Activated naive CD8-positive, alpha-beta T cell treated with anti-CD3 and anti-CD28 coated beads, Interleukin-2, amount 50 U/mL, for 16 hours (primary cell): ENCODE results near the gene POLR1H.

Experiments
- DNase-seq: peaks from one replicate; pipeline ENCODE4 v3.0.0-alpha.2; 2020; ENCODE audit warnings: low read depth, low spot score

The POLR1H gene

GRCh38 chr6:30093951-30094661, 33.0 kb downstream of the POLR1H start:
- DNase-seq, result no peak

- no peak for DNase-seq
Observed at GRCh38 chr6:30096829-30097228, 35.8 kb downstream of the POLR1H start.

- no peak for DNase-seq
Observed at GRCh38 chr6:30097902-30098768, 37.1 kb downstream of the POLR1H start.

DNA sequence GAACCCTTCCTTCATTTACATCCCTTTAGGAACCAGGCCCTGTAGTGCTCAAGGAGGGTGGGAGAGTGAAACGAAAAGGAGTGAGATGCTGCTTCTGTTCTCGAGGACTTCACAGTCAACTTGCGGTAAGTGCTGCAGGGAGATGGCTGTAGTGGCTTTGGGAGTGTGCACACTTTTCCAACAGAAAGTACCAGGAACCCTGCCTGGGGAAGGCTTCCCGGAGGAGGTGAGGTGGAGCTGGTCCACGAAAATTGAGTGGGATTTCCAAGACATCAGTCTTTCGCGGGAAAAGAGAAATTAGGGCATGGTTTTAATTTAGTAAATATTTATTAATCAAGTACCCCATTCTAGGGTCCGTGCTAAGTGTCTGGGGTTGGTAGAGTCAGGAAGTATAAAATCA, 39.1 kb downstream of the POLR1H start:
- no peak for DNase-seq

- no peak for DNase-seq
Observed at GRCh38 chr6:30100585-30101443, 39.7 kb downstream of the POLR1H start.

- DNase-seq, result peak; percentile 26
Observed at GRCh38 chr6:30101444-30102413, 40.7 kb downstream of the POLR1H start.

DNA sequence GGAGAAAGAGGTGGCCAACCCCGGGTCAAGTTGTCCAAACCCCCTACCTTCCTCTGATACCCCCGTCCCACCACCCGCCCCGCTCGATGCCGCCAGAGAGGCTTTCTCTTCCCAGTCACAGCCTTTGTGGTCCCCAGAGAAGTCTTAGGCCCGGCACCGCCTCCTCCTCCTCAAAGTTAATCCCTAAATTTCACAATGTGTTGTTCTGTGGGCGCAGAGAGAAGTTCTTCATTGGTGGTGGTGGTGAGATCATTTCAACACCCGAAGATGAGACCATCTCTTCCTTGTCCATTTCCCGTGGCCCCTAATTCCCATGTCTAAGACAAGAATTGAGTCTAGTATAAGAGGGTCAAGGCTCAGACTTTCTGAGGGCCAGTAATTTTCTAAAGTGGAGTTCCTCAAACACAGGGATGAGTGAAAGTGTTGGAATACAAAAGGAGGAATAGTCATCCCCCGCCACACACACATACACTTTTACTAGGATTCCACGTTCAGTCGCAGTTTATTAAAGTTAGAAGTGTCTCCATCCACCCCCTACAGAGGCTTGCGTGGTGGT, 41.4 kb downstream of the POLR1H start:
- no peak for DNase-seq

DNA sequence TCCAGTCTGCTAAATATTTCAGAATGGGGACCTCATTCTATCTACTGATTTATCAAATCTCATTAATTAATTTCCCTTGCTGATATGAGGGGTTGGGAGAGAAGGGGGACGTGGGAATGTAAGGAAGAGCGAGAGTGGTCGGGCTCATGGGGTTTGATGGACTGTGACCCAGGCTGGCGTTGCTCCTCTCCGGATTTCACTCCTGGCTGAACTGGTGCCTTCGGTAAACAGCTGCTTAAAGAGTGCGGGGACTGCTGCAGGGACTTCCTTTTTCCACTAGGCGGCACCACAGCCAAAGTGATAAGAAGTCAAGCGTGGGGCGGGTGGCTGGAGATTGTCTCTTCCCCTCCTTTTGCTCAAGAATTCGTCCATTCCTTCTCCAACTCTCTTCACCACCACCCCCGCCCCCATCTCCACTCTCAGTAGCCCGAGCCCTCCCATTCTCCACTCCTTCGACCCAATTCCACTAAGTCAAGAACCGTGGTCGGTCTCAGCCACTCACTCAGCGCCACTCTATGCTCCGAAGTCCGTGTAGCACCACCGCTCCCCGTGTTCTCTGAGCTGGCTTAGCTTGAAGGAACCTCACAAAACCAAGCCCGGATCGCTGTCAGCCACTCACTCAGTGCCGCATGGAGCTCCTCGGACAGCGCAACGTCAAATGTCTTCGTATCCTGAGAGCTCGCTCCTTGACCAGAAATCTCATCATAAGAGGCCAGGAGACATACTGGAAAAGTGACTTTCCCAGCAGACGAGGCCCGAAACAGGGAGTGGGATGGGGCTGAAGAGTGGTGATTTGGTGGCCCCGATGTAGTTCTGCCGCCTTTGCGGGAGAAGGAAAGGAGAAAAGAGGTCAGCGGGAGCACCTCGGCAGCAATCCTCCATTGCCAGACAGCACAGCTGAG, 42.2 kb downstream of the POLR1H start:
- peak; percentile 67 for DNase-seq

- DNase-seq, result no peak
Observed at GRCh38 chr6:30103872-30104179, 42.8 kb downstream of the POLR1H start.

DNA sequence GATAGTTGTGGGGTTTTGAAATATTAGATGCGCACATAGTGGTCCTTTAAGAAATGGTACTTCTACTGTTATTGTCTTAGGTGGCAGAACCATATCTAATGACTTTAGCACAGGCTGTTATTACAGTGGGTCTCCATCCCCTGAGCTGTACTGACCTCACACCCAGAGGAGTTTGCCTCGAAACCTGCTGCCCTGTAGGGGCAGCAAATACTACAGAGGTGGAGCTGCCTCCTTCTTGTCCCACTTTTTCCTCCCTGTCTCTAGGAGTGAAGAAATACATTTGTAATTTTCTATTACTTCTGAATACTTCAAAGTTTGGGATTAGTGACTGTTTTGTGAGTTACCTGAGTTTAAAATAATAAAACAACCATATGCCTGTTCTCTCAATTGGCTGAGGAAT, 43.6 kb downstream of the POLR1H start:
- DNase-seq, result no peak

DNA sequence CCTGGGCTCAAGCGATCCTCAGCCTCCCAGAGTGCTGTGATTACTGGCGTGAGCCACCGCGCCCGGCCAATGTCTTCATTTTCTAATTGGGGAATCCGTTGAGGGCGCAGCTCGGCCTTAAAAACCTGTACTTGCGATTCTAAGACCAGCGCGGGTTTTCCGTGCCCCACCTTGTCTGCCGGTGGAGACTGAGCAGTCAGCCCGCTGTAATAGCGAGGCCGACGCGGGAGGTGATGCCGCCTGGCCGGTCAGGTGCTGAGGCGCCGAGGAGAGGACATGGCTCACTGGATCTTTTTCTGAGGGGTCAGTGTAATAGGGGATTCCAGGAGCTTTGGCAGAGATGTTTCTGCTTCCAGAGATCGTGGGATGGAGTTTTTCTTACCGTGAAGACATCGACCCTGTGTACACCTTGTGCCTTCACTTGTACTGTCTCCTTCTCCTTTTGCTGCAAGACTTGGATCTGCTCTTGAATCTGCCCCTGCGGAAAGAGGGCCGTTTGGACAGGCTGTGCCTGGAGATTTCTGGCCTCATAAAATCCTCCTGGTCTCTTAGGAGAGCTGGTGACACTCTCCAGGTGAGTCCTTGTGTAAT, 50.3 kb downstream of the POLR1H start:
- DNase-seq, result no peak

- no peak for DNase-seq
Observed at GRCh38 chr6:30112402-30112994, 51.4 kb downstream of the POLR1H start.

DNA sequence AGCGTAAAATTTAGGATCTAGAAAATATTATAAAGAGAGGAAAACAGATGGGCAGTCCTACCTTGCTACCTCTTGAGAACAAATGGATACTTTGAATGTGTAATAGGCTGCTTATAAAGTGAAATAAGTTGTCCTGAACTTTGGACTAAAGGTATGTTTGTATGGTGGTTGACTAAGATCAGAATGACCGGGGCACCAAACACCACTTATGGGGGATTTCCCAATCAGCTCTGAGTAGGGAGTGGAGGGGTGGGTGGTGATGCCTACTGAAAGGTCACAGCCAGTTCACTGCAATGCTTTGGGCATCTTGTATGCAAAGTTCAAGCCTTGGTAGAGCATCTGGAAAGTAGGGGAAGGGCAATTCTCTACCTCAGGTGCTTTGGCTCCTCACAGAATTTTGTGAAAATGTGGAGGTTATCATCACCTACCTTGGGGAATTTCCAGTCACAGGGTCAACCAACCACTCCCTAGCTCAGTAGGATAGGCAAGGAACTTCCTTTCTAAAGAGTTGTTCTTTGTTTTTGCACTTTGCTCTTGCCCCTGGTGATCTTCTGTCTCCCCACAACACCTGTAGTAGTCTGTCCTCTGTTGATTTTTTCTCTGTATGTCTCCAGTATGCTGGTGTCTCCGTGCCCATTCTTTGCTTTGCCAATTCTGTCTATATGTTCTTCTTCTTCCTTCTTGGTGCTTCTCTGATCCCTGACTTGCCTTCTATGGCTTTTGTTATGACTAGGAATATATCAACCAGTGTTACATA, 52.1 kb downstream of the POLR1H start, which contains the start of gene TRIM31:
Gene TRIM31, minus strand, starts transcription at position 88 of the 757 bp plus-strand sequence. CDS start 285 bp downstream, outside the sequence.
- no peak for DNase-seq

DNA sequence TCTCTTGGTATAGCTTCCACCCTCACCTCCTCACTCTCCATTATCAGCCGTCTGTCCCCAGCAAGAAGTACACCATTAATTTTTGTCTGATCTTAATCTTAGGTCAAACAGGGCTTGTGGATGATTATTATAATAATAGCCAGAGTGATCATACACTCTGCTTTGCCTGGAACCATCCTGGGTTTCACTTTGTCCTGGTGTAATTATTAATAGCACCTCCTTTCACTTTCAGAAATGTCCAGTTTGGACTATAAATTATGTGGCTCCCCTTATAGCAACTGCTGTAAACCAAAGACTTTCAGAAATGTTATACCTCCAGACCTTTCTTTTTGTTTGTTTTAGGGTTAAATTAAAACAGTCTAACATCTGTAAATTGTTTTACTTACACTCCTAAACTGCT, 52.8 kb downstream of the POLR1H start:
- no peak for DNase-seq
